DMS 273 treated with DMSO at 0.1 percent for 48 hours (cell line): ENCODE results near the gene TTC28.

Source experiments
- DNase-seq: peaks from one replicate; lab custom pipeline; 2025; lab: John Stamatoyannopoulos, UW

Gene TTC28

GRCh38 chr22:28269277-28269676 is 410.4 kb downstream of the TTC28 start:
- no peak for DNase-seq

- no peak for DNase-seq
Observed at GRCh38 chr22:28268850-28269249, 410.8 kb downstream of the TTC28 start.

- DNase-seq, result no peak
Observed at GRCh38 chr22:28268171-28268570, 411.5 kb downstream of the TTC28 start.

GRCh38 chr22:28260619-28261018 is 419.0 kb downstream of the TTC28 start:
- no peak for DNase-seq

- no peak for DNase-seq
Observed at GRCh38 chr22:28259774-28260312, 419.8 kb downstream of the TTC28 start.

GRCh38 chr22:28254396-28254795 is 425.2 kb downstream of the TTC28 start:
- no peak for DNase-seq

- no peak for DNase-seq
Observed at GRCh38 chr22:28252539-28252938, 427.1 kb downstream of the TTC28 start.

- no peak for DNase-seq
Observed at GRCh38 chr22:28250036-28250695, 429.5 kb downstream of the TTC28 start.

GRCh38 chr22:28249402-28249801 is 430.2 kb downstream of the TTC28 start:
- DNase-seq, result no peak

- DNase-seq, result no peak
Observed at GRCh38 chr22:28247667-28248363, 431.8 kb downstream of the TTC28 start.

GRCh38 chr22:28247136-28247535 is 432.5 kb downstream of the TTC28 start:
- DNase-seq, result no peak

GRCh38 chr22:28246397-28246796 is 433.2 kb downstream of the TTC28 start:
- no peak for DNase-seq

- no peak for DNase-seq
Observed at GRCh38 chr22:28245579-28246224, 433.9 kb downstream of the TTC28 start.

GRCh38 chr22:28244757-28245156 is 434.9 kb downstream of the TTC28 start:
- DNase-seq, result no peak

- no peak for DNase-seq
Observed at GRCh38 chr22:28243539-28243938, 436.1 kb downstream of the TTC28 start.

- no peak for DNase-seq
Observed at GRCh38 chr22:28241656-28242290, 437.9 kb downstream of the TTC28 start.

GRCh38 chr22:28239941-28240340 is 439.7 kb downstream of the TTC28 start:
- DNase-seq, result no peak

- no peak for DNase-seq
Observed at GRCh38 chr22:28237783-28238182, 441.9 kb downstream of the TTC28 start.

GRCh38 chr22:28237112-28237511 is 442.5 kb downstream of the TTC28 start:
- DNase-seq, result no peak

GRCh38 chr22:28232204-28232603 is 447.4 kb downstream of the TTC28 start:
- no peak for DNase-seq

- DNase-seq, result no peak
Observed at GRCh38 chr22:28231441-28231840, 448.2 kb downstream of the TTC28 start.

GRCh38 chr22:28230671-28231070 is 449.0 kb downstream of the TTC28 start:
- DNase-seq, result no peak
